Activated T-cell treated with anti-CD3 and anti-CD28 coated beads for 48 hours (primary cell): ENCODE results near the gene B9D1.

Experiments used
- DNase-seq: peaks from one replicate; pipeline ENCODE4 v3.0.0-alpha.2; 2020; ENCODE audit warnings: low read depth

B9D1 gene

GRCh38 chr17:19338031-19338990 is 24.2 kb downstream of the B9D1 start:
- DNase-seq = peak; percentile 58

GRCh38 chr17:19337712-19338023 is 24.9 kb downstream of the B9D1 start:
- no peak for DNase-seq

GRCh38 chr17:19336938-19337711 is 25.4 kb downstream of the B9D1 start:
- no peak for DNase-seq

DNA sequence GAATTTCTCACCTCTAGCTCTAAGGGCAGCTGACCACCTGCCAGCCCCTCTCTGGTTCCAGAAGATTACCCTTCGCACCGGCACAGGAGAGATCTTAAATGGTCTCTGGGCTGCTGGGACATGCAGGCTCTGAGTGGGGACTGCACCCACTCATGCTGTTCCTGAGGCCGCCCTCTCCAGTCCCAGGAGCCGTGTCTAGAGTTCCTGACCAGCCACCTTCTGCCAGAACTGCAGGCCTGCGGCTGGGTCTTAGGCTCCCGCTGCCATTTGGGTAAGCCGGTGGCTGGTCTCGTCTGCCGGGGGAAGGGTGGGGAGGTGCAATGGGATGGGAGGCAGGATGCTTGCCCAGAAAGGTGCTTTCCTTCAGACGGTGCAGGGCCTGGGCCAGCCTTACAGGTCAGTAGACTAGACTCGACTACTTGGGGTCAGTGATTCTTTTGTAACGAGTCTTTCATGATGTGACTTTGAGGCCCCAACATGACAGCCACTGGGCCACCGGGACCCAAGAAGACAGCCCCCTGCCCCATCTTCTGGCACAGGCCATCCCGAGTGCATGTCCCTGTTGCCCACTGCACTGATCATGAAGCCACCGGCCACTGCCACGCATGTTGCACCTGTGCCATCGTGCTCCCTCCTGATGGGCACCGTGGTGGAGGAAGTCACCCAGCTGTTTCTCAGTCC is 26.4 kb downstream of the B9D1 start:
- no peak for DNase-seq

GRCh38 chr17:19334331-19334730 is 28.2 kb downstream of the B9D1 start:
- DNase-seq = no peak

DNA sequence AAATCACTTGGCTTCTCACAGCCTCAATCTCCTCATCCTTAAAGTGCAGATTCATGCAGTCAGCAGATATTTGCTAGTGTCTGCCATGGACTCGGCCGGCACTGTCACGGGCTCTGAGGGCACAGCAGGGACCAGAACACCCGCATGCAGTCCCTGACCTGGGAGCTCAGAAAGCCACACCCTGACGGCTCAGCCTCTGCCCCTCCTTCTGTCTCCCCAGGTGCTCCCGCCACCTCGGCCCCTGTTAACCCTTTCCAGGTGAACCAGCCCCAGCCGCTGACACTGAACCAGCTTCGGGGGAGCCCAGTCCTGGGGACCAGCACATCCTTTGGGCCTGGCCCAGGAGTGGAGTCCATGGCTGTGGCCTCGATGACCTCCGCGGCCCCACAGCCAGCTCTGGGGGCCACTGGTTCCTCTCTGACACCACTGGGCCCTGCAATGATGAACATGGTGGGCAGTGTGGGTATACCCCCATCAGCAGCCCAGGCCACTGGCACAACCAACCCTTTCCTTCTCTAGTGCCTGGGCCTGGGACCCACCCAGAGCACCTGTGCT is 28.7 kb downstream of the B9D1 start:
- DNase-seq = no peak

- DNase-seq = no peak
Observed at GRCh38 chr17:19333132-19333440, 29.4 kb downstream of the B9D1 start.

DNA sequence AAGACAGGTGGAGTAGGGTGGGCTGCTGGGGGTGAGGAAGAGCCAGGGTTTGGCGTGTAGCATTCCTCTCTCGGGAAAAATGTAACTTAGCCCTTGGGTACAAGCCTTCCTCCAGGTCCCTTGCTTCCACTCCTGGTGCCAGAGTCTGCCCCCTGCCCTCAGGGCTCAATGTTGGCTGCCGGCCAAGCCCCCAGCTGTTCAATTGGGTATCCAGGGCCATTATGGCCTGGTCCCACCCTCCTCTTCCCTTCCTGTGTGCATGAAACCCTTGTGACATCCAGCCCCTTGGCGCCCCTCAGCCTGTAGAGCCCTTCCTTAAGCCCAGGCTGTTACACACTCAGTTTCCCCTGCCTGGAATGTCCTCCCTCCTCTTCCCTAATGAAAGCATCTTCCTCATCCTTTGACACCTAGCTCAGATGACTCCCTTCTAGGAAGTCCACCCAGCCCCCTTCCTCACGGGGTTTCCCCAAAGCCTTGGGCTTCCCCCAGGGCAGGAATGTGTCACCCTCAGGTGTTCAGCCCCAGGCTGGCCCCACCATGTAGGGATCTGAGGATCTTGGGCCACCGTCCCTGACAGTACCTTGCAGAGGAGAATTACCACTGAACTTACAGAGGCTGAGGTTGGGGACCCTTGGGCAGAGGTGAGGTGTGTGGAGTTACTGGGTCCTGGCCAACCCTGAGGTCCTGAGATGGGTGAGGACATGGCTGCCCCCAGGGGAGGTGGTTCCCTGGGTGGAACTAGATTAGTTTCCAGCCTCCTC is 30.0 kb downstream of the B9D1 start:
- DNase-seq = no peak

DNA sequence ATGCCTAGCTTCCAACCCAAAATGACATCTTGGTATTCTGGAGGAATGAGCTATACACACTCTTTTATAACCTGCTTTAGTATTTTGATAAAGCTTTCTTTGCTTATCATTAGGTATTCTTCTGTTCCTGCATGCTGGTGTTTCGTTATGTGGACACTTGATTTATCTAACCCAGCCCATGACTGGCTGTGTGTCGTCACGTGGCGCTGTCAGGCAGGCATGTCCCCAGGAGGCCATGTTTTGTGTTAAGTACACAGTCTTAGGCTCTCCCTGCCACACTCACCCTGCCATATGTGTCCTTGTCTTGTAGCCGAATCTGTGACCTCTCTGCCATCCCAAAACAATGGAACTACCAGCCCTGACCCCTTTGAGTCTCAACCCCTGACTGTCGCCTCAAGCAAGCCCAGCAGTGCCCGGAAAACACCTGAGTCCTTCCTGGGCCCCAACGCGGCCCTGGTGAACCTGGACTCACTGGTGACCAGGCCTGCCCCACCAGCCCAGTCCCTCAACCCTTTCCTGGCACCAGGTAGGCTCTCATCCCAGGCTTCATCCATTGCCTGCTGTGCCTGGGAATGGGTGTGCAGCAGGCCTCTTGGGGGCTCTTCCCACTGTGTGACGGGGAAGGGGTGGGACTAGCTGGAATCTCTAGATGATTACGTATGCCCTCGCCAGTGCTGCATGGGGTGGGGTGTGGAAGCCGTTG is 30.8 kb downstream of the B9D1 start:
- DNase-seq = no peak

DNA sequence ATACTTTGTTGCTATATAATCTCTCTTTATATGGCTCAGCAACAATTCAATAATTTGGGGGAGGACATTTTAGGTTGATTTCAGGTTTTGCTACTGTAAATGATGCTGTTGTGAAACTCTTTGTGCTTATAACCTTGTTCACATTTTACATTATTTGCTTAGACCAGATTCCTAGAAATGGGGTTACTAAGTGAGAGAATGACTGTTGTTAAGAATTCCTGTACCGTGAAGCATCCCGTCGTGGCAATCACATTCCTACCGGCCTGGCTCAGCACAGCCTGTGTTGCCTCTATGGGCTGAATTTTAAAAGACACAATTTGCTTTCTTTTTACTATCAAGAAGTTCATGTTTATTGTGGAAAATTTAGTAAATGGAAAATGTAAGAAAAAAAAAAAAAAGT is 31.4 kb downstream of the B9D1 start:
- no peak for DNase-seq

- DNase-seq = no peak
Observed at GRCh38 chr17:19330271-19330670, 32.3 kb downstream of the B9D1 start.

DNA sequence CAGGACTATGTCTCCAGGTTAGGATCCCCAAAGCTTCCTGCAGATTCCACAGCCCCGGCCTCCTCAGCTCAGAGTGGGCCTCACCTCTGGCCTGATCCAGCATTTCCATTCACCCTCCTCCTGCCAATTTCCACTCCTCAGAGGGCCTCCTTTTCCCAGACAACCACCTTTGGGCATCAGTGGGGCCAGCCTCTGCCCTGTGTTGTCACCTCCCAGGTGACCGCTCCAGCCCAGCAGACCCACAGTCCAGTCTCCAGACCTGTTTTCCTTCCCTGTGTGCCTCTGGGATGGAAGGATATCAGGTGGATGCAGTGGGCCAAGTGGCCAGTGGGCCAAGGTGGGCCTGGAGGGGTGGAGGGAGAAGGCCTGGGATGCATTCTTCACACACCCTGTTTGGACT is 32.7 kb downstream of the B9D1 start:
- DNase-seq = no peak

DNA sequence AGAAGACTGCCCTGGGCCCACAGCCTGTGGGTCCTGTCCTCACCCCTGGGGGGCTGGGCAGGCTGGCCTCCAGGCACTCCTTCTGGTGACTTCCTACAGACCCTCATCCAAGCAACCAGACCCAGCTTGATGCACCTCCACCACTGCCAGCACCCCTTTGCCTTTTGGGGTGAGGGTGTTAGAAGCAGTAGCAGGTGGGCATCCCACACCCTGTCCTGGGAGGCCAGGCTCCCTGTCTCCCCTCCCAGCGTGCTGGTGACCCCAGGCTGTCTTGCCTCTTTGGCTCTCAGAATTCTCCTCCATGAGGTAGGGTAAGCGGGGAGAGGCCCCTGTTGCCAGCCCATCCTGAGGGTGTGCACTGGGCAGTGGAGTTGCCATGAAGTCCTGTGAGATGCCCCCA is 33.4 kb downstream of the B9D1 start:
- DNase-seq = no peak

DNA sequence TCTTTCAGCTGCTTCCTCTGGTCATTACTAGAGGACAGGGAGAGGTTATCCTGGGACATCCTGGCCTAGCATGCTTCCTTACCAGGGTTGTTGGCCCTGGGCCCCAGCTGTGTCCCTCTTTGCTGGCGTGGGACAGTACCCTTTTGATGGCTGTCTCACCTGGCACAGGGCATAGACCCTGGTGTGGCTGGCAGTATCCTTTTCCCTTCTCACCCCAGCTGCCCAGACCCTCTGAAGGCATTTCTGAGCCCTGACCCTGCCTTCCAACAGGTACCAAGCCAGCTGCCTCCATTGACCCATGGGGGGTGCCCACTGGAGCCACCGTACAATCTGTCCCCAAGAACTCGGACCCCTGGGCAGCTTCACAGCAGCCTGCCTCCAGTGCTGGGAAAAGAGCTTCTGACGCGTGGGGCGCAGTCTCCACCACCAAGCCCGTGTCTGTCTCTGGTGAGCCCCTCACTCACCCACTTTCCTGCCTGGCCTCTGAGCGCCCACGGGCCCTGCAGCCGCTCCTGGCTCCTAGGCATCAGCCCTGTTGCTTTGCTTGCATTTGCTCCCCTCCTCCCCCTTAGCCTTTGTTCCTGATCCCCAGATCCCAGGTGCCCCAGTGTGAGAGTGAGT is 34.0 kb downstream of the B9D1 start:
- DNase-seq = no peak

DNA sequence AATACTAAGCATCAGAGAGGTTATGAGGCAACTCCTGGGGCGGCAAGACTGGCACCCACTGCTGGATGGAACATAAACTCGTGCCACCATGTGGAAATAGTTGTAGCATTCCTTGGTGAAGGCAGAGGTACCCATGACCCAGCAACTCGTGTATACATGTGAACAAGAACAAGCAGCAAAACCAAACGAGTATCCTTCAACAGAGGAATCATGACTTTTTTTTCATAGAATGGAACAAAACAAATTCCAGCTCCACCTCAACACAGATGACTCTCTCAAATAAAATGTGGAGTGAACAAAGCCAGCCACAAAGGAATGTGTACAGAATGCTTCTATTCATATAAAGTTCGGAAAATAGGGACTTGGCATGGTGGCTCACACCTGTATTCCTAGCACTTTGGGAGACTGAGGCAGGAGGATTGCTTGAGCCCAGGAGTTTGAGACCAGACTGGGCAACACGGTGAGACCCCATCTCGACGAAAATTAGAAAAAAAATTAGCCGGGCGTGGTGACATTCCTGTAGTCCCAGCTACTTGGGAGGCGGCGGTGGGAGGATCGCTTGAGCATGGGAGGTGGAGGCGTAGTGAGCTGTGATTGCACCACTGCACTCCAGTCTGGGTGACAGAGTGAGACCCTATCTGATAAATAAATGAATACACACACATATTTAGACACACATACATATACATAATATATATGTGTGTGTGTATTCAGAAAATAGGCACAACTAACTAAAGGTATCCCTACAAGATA is 35.3 kb downstream of the B9D1 start:
- no peak for DNase-seq

DNA sequence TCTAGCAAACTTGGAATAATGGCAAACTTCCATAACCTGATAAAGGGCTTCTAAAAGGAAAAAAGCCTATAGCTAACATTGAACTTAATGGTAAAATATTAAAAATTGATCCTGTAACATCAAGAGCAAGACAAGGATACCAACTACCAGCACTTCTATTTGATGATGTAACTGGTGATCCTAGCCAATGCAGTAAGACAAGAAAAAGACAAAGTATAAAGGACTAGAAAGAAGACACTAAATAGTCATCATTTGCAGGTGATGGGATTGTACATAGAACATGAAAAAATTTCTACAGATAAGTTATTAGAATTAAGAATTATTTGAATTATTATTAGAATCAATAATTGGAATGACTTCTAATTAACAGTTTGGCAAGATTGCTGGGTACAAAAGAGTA is 37.0 kb downstream of the B9D1 start:
- DNase-seq = no peak

DNA sequence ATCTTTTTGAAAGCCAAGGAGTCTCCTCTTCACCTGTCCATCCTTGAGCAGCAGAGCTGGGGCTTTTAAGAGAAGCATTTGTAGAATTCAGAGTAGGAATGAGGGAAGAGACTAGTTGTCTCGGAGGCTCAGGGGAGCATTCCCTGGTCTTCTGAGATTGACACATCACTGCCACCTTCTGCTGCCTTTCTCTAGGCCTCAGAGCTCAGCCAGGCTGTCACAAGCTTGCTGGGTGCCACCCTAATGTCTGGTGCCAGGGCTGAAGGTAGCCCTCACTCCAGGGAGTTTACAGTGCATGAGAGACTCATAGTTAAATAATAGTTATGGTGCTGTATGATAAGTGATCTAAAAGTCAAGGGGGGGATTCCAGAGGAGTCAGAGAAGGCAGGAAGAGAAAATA is 39.7 kb downstream of the B9D1 start:
- DNase-seq = no peak

GRCh38 chr17:19322129-19322505 is 40.4 kb downstream of the B9D1 start:
- no peak for DNase-seq

DNA sequence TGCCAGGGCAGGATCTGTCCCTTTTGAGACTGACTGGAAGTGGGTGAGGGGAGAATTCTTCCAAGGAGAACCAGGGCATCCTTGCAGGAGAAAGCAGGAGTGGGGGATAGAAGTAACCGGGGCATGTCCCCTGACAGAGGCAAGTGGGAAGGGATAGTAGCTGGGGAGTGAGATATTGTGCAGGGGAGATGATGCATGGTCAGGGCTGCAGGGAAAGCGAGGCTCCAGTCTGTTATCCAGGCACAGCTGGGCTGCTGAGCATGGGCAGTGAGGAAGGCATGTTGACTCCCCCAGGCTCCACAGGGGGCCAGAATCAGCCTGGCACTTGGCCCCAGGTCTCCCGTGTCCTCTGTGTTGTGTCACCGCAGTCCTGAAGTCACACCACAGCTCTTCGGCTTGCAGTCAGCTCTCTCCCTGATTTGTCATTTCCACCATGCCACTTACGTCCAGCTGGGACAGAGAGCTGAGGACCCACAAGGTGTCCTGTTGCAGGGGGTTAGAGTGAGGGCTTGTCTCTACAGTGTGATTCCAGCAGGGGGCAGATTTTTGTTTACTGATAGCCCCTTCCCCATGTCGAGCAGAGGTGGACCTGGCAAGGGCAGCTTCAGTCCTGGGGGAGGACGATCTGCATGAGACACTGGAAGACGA is 40.9 kb downstream of the B9D1 start:
- no peak for DNase-seq

- no peak for DNase-seq
Observed at GRCh38 chr17:19320876-19321275, 41.6 kb downstream of the B9D1 start.
